Midbrain (tissue), 1 donor: Measurements from ENCODE around the gene GTF3C1.

Source experiments
- DNase-seq: peaks from one replicate; lab custom pipeline; 2025; lab: John Stamatoyannopoulos, UW

GTF3C1 gene

DNA sequence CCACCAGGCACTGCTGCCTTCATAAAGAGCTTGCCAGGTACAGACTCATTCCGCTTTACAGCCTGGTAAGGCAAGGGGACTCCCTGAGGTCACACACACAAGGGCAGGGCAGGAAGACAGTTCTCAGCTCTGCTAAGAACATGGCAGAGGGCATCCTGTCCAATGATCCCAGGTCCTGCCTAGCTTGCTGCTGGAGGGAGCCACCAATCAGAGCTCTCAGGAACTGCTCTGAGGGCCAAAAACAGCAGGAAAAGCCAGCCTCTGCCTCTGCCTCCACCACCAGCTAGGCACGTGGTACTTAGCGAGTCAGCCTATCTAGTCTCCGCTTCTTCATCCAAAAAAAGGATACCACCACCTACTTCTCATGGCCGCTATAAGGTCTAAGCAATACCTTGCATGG is 66.1 kb downstream of the GTF3C1 start:
- DNase-seq = no peak

DNA sequence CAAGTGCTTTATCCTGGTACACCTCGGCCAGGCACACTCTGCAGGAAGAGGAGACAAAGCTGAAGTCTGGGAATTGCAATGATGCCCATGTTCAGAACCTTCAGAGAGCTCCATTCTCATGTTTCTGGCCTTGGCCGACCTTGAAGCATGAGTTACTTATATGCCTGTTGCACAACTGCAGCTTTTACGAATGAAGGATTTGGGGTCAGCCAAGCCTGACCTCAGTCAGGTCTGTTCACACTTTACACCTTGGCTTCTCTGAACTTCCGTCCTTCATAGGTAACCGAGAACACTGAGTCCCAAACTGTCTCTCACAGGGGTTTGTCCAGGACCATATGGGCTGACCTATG is 66.7 kb downstream of the GTF3C1 start:
- DNase-seq = no peak

DNA sequence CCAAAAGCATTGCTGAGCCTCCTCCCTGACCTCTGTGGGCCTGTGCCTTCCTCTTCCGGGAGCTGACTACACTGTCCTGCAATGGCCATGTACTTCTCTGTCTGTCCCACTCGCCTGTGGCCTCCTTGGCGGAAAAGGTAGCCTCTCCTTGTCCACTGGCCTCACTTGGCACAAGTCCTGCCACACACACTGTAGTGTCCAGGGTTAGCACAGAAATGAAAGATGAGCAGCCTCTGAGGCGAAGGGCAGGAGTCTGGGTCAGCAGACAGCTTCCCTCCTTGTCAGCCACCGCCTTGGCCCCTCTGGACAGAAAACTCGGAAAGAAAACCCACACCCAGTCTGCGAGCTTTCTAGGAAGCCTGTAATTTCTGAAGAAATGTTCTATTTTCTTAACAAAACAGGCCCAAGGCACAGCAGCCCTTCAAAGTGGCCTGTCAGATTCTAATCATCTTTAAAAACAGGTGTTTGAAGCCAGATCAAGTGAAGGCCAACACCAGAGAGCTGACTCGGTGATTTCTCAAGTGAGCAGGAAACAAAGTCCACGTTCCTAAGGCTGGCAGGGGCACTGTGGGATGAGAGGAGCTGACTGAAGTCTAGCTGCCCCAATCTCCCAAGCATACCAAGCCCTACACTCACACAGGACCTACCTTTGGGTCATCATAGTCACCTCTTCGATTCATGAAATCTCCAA is 67.2 kb downstream of the GTF3C1 start:
- DNase-seq = no peak

DNA sequence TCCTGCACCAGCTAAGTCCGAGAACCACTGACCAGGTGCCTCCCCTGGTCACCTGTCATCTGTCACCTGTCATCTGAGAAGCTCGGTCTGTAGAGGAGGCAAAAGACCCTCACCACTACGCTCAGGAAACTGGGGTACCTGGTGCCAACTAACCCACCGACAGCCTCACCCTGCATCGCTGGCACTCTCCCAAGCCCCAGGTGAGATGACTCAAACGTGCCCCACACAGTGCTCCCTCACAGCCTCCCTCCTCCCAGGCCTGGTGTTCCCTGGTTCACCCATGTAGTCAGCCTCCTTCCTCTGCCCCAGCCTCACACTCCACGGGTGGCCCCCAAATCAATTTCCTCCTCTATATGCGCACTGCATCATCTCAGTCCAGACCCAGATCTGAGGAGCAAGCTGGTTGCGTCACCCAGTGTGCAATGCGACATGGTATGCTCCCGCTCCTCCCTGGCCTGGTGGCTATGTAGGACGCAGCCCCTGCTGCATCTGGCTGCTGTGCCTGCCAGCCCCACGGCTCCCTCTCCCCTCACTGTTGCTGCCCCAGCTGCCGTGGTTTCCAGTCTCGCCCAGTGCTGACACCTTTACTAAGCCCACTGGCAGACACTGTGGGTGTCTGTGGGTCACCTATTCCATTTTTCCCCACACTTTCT is 68.3 kb downstream of the GTF3C1 start:
- DNase-seq = no peak

DNA sequence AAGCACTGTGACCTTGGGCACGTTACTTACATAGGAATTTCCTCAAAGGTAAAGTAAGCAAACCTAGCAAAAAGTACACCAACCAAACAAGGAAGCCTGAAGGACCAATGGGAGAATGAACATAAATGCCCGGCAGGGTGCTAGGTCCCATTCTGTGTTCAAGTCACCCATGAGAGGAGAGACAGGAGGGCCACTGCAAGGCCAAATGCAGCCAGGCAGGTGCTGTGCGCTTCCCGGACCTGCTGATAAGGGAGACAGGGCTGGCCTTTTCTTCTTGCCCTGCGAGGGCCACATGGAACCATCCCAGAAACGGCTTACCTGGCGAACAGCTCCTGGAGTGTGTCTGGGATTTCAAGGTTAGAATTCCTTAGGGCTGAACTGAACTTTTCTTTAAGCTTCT is 69.0 kb downstream of the GTF3C1 start:
- no peak for DNase-seq

DNA sequence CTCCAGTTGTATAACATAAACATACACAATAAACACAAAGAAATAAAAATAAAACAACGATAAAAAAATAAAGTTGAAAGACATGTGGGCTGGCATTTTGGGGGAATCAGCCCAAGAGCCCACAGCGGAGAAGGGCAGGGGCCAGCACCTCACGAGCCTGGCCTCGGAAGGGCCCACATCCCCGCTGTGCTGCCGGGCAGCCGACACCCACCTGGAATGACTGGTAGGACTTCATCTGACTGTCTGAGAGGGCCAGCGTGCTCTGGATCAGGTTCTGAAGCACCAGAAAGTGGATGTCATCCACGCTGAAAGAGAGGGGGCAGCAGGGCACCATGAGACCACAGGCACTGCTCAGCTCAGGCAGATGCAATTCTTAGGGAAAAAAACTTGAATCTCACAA is 73.5 kb downstream of the GTF3C1 start:
- DNase-seq = no peak

DNA sequence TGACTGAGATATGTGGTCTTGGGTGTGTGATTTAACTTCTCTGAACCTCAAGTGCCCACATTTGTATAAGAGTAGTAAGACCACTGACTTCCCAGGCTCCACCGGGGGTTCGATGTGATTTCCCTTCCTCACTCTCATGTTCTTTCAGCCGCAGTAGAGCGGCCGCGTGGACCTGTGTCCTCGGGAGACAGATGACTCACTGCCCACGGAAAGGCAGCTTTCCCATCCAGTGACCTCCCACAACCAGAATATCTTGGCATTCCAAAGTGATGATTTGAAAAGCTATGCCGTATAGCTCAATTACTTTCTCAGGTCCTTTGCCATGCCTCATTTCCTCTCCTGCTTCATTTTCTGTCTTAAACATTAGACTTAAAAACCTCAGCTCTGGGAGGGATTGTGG is 74.2 kb downstream of the GTF3C1 start:
- no peak for DNase-seq

DNA sequence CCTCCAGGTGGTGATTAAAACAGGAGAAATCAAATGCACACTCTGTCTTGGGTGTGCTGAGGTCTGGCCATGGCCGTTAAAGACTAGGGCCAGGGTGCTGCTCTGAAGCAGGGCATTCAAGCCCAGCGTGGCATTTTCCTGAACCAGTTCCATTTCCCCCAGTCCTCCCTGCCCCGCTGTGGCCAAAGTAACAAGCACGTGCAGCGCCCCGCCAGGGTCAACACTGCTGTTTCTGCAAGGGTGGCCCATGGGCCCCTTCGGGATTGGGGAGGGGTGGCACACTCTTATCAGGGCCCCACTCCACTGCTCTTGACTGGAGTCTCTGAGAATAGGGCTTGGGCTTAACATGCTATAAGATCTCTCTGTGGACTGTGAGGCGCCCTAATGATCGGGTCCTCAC is 74.8 kb downstream of the GTF3C1 start:
- no peak for DNase-seq

DNA sequence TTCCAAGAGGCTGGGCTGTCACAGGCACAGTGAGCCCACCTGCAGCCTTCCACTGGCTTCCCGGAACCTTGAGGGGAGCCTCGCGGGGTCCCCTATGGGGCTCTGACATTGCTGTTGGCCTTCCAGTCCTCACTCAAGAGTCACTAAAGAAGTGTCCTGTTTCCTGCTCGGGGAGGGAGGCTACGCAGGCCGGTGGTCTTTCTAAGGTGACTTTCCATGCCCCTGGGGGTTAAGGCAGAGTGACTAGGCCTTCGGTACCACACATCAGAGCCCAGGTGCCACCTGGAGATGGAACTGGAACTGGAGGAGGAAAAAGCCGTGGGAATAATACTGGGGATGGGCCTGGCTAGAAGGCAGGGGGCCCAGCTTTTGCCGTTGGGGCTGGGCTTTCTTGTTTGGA is 75.7 kb downstream of the GTF3C1 start:
- DNase-seq = no peak

DNA sequence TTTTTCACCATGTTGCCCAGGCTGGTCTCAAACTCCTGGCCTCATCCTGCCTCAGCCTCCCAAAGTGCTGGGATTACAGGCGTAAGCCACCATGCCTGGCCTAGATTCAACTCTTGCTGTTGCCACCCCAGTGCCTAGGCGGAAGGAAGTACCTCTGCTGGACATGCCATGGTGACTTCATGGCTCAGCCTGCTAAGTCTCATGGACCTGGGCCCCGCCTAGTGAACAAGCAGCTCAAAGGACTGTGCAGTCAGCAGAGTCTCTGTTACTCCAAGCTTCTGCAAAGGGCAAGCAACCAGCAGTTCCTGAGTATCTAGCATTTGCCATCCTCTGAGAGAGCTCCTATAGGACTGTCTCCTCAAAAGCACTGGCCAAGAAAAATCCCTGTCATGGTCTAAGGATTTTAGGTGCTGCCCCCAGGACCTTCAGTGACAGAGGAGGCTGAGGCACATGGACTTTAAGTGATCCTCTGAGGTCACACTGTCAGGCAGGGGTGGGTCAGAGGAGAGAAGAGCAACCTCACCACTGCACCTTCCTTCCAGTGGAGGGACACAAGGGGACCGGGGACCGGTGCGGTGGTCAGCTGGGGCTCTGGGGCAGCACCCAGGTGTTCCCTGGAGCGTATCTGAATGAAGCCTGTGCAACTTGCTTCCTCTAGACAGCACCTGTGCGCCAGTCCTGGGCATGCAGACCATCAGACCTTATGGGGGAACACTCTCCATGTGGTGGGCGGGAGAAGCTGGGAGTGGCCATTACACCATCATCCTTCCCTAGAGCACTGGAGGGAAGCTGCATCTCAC is 76.4 kb downstream of the GTF3C1 start:
- DNase-seq = no peak

DNA sequence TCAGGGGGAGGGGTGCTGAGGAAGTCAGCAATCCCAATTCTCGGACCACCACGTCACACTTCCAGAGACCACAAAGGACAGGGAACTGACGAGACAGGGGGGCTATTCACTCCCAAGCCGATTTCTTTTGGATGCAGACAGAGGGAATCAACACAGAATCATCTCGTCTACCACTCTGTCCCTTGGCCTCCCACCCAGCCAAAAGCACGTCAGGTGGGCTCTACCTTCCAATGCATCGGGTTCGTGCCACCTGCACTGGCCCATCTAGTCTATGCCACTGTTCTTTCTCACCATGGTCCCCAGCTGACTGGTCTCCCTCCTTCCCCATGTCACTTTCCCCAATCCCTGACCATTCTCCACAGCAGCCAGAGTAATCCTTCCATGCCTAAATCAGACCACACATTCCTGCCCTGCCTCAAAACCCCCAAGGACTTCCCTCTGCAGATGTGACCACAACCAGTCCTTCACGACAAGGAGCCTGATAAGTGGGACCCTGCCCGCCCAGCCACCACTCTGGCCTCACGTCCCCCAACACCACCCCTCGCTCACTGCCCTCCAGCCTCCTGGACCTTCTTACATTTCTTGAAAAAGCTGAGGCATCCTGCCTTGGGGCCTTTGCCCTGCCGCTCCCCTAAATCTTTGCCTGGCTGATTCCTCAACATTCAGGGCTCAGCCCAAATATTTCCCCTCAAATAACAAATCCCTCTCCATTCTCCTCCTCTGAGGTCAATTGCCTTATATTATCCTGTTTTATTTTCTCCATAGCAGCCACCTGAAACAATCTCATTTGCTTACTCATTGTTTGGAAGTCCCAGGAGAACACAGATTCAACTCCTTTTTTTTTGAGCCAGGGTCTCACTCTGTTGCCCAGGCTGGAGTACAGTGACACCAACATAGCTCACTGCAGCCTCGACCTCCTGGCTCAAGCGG is 77.4 kb downstream of the GTF3C1 start:
- DNase-seq = no peak

DNA sequence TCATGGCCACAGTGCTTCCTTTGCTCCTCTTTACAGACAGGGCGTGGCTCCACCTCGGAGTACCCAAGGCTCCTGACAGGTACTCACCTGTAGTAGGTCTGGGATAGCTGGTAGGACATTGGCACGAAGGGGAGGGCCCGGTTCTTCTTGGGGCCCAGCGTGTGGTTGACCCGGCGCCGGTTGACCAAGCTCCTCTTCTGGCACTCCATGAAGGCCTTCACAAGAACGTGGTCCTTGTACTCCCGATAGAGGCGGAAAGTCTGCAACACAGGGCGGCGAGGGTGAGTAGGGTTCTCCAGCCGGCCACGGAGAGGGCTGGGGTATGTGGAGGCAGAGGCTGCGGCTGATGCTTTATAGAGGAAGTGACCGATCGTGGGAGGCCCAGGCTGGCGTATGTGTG is 78.1 kb downstream of the GTF3C1 start:
- DNase-seq = no peak

DNA sequence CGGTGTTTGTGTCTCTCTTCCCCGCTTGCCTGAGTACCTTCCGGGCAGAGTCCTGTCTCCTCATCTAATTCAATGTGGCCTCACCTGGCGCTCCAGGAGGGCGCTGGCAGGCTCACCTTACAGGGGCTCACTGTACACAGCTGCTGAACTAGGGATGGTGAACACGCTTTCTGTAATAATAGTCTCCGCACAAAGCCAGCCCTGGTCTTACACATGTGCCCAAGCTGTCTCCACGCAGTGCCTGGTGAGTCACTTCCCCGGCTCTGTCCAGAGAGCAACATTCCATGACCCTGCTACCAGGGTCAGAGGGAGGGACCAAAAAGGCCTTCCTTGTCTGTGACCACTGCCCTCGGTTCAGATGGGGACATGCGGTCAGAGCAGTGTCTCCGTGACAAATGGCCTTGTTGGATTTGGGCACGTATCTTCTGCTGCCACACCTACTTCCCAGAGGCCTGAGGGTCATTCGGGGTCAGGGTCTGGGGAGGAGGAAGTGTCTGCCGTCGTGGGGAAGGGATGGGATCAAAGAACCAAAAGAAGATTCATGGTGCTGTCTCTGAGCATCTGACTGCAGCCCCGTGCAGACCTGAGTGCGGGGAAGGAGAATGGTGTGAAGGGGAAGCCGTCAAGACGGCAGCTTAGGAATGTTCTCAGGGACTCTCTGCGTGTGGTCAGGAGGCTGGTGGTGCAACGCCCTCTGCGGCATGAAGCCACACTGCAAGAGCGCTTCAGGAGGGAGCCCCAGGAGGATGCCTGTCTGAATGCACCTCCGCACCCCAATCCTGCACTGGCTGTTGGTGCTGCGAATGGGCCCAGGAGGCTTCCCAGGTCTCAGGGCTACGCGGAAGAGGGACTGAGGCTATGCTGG is 78.9 kb downstream of the GTF3C1 start:
- DNase-seq = no peak

DNA sequence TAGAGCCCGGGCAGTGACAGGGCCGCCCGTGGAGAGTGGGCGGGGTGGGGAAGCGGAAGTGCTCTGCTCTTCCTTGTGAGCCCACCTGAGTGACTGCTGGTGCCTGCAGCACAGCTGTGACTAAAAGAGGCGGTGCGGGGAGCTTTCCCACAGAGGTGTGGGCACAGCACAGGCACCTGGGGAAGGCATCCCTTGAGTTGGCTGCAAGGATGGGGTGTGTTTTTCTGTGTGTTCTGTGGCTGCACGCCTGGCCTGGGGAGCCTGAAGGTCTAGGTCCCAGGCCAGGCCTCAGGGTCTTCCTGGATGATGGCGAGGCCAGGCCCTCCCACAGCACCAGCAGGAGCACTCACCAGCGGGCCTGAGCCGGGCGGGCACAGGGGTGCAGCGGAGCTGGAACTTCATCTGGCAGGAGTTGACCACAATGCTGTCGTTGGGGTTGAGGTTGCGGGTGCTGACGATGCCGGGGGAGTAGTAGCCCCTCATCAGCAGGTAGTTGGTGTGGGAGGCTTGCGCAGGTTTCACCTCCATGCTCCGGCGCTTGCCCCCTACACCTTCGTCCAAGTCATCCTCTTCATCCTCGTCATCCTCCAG is 80.7 kb downstream of the GTF3C1 start:
- DNase-seq = no peak

DNA sequence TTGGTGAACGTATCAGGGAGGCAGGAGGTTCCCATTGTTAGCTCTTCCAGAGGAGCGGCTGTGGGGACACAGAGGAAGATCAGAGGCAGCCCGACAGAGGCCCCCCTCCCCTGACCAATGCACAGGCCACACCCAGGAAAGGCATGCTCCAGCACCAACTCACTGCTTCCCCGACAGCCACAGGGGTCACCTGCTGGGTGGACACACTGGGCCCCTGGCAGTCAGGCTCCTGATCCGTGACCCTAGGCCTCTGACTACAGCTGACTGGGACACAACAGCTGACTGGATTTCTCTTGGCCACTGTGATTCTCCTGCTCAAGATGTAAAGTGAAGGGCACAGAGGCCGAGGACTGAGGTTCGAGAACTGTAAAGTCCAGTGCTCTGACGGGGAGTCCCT is 84.2 kb downstream of the GTF3C1 start:
- DNase-seq = no peak

DNA sequence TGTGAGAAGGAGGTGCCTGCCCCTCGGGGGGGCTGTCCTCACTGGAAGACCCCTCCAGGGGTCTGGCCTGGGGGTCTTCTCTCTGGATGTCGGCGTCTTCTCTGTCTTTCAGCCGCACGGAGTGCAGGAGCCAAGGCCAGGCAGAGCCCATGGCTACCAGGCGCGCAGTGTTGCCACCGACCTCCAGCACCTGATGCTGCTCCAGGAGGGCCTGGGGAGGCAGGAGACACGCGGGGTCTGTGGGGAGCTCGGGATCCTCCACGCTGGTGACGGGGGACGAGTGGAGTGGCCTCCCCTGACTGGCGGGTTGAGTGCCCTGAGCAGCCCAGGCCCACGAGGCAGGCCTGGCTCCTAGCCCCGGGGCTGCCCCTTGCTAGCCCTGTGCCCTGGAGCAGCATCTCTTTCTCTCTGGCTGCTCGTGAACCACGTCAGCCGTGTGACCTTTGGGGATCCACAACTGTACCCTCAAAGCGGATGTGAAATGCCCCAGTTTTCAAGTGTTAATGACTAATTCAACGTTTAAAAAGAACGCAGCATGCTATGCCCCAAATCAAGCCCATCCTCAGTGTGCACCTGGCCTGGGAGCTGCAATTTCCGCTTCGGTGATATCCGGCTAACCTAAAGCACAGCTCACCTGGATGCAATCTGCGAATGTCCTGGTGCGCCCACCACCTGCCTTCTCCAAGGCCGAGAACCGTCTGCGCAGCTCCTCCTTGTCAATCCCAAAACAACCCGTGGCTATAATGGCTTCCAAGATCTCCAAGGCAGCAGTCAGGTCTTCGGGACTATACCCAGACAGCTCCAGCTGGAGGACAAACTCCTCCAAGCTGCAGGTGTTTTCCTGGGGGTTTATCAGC is 84.9 kb downstream of the GTF3C1 start:
- no peak for DNase-seq

DNA sequence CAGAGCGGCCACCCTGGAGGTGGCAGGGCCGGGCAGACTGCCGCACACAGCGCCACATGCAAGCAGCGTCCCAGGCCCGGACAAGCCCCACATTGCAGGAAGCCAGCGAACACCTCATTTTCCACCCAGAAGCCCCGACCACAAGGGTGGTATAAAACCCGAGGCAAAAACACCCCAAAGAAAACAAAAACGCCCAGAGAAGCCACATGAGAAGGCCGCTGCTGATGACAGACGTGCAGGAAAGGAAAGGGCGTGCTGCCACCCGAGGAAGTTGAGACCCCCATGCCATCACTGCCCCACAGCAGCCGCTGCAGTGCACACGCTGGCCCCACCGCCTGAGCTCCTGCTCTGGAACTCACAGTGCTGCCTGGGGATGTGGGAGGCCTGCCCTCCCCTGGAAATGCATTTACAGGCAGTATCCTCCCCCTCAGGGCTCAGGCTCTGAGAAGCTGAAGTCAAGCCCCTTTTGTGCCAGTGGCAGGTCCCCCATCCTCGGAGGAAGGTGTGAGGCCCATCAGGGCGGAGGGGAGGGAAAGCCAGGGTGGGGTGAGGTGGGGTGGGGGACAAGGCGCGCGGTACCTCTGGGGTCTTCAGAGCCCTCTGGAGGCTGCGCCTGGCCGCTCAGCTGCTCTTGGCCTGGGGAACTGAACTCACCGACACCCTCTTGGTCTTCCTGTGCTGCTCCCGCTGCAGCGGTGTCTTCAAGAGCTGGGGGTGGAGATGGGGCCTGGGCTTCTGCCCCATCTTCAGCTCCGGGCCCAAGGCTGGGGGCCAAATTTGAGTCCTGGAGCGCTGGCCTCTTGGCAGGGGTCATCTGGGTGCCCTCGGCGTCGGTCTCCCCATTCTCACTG is 85.7 kb downstream of the GTF3C1 start:
- no peak for DNase-seq

DNA sequence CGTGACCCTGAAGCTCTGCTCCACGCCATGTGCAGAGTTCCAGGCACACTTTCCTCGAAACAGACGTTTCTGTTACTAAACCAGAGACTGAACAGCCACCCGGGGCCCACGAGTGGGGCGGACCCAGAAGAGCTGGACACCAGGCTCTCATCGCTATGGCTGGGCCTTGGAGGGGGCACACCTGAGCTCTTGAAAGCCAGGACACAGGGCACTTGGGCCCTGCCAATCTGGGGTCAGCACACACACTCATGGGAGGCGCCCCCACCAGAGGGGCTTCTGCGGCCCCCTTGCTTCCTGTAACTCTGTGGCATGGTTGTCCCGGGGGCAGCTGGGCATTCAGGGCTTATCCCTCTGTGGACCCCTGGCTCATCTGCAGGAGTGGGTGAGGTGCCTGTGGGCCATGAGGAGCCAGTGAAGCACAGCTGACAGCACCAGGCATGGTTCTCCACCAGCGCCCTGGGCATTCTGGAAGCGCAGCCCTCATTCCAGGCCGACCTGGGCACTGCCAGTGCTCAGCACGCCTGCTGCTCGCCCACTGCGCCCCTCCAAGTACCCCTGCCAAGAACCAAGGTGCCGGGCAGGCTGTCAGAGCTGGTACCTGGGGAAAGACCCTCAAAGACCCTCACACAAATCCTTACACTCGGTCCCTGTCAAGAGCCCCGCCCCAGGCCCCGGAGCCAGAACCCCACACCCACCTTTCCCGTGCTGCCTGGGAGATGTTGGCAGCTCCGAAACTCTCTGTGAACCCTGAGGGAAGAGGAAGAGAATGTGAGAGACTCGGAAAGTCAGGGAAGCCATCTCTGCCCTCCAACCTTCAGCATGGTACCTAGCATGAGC is 86.6 kb downstream of the GTF3C1 start:
- no peak for DNase-seq
